BLaER1 (cell line): Measurements from ENCODE around the gene HBE1.
"Not testable (repeated sequence)": the region's sequence is repeated elsewhere in the genome, so short reads cannot be mapped to it uniquely, and the experiment has no call there.

Experiments used
- H3K27ac ChIP-seq: shearing (Covaris generic); formaldehyde crosslinking; 2 replicates; pipeline ENCODE4 v1.8.1; 2022
- H3K27me3 ChIP-seq: shearing (Covaris generic); formaldehyde crosslinking; 2 replicates; pipeline ENCODE4 v1.8.1; 2022
- H3K36me3 ChIP-seq: shearing (Covaris generic); formaldehyde crosslinking; 2 replicates; pipeline ENCODE4 v1.8.1; 2022
- H3K4me1 ChIP-seq: shearing (Covaris generic); formaldehyde crosslinking; 2 replicates; pipeline ENCODE4 v1.8.1; 2022
- H3K4me2 ChIP-seq: shearing (Covaris generic); formaldehyde crosslinking; 2 replicates; pipeline ENCODE4 v1.8.1; 2022
- H3K4me3 ChIP-seq: shearing (Covaris generic); formaldehyde crosslinking; 2 replicates; pipeline ENCODE4 v1.8.1; 2022
- H3K9ac ChIP-seq: shearing (Covaris generic); formaldehyde crosslinking; 2 replicates; pipeline ENCODE4 v1.8.1; 2022
- H3K9me3 ChIP-seq: shearing (Covaris generic); formaldehyde crosslinking; 2 replicates; pipeline ENCODE4 v1.8.1; 2022
- H4K20me1 ChIP-seq: shearing (Covaris generic); formaldehyde crosslinking; 2 replicates; pipeline ENCODE4 v1.8.1; 2022
- Cebpa-rat ChIP-seq: shearing (Covaris generic); IDR thresholded peaks from 2 replicates; pipeline ENCODE4 v1.8.1; 2022

HBE1 gene

DNA sequence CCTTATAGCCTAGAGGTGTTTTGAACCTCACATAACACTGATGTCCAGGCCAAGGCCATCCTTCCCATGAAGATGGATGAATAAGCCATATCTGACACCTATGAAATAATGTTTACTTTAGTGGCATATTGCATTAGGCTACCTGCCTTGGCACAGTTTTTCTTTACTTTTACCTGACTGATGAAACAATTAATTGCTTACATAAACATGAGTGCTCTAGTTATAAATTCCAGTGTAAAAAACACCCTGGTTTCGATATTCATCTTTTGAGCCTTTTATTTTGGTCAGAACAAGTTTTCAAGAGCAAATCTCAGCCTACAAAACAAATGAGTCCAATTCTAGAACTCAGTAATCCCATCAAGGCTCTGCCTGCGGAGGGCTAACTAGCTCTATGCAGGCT lies 7.0 kb upstream of the HBE1 start:
- H3K27ac ChIP-seq = no peak overlapping the region
- no peaks in the 10 kb centered on the region for H3K36me3 ChIP-seq
- no peaks in the 10 kb centered on the region for H3K9me3 ChIP-seq
- no peaks in the 10 kb centered on the region for H4K20me1 ChIP-seq
- no peak overlapping the region for H3K4me2 ChIP-seq
- H3K9ac ChIP-seq = no peak overlapping the region
- no peak for TF ChIP-seq Cebpa-rat
- no peak overlapping the region for H3K4me3 ChIP-seq
- no peaks in the 10 kb centered on the region for H3K27me3 ChIP-seq
- no peaks in the 10 kb centered on the region for H3K4me1 ChIP-seq

DNA sequence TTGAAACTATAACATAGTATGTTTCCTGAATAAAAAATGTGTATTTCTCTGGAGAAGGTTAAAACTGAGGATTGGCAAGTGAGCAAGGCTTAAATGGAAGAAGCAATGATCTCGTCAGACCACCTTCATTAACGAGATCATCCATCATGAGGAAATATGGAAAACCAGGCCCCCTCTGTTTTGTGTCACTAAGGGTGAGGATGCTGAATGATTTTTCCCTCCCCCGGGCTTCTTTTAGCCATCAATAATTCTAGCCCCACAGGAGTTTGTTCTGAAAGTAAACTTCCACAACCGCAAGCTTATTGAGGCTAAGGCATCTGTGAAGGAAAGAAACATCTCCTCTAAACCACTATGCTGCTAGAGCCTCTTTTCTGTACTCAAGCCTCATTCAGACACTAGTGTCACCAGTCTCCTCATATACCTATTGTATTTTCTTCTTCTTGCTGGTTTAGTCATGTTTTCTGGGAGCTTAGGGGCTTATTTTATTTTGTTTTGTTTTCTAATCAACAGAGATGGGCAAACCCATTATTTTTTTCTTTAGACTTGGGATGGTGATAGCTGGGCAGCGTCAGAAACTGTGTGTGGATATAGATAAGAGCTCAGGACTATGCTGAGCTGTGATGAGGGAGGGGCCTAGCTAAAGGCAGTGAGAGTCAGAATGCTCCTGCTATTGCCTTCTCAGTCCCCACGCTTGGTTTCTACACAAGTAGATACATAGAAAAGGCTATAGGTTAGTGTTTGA lies 5.8 kb upstream of the HBE1 start:
- Histone ChIP-seq H3K27ac (no peak overlapping the region), H4K20me1 (no peaks in the 10 kb centered on the region), H3K9me3 (no peaks in the 10 kb centered on the region), H3K4me3 (no peak overlapping the region), H3K4me1 (no peaks in the 10 kb centered on the region), H3K9ac (no peak overlapping the region), H3K27me3 (no peaks in the 10 kb centered on the region), H3K4me2 (no peak overlapping the region), H3K36me3 (no peaks in the 10 kb centered on the region)
- no peak for TF ChIP-seq Cebpa-rat

DNA sequence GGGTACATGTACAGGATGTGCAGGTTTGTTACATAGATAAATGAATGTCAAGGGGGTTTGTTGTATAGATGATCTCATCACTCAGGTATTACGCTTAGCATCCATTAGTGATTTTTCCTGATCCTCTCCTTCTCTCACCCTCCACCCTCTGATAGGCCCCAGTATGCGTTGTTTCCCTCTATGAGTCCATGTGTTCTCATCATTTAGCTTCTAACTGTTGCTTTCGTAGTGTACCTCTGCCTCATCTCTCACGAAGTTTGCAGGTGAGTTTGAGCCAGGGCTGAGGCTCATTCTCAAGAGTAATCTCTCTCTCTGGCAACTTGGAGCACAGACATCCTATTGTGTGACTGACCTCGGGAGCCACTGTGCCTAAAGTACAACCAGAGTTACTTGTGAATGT lies 4.7 kb upstream of the HBE1 start:
- no peak for TF ChIP-seq Cebpa-rat
- Histone ChIP-seq H3K4me3 (no peak overlapping the region), H3K9me3 (no peaks in the 10 kb centered on the region), H3K27me3 (no peaks in the 10 kb centered on the region), H3K4me2 (no peak overlapping the region), H3K9ac (no peak overlapping the region), H4K20me1 (no peaks in the 10 kb centered on the region), H3K4me1 (no peaks in the 10 kb centered on the region), H3K27ac (no peak overlapping the region), H3K36me3 (no peaks in the 10 kb centered on the region)

DNA sequence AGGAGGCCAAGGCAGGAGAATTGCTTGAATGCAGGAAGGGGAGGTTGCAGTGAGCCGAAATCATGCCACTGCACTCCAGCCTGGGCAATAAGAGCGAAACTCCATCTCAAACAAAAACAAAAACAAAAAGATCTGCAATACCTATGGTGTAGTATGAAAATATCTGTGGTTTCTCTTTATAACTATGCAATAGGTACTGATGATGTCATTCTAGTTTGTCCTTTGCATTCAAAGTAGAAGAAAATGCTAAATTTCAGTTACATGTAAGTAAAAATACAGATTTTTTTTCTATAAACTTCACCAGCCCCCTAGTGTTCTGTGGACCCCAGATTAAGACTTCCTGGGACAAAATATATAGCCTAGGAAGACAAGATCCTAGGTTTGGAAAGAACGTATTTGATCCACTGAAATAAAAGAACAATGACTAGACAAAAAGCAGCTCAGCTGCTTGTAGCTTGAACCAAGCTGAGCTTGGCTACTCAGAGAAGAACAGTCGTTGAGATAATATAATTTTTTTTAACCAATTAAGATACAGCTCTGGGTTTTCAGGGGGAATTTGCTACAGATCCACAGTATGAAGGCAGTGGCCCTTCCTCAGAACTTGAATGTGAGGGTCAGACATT lies 2.8 kb upstream of the HBE1 start:
- no peak overlapping the region for H3K27ac ChIP-seq
- H3K4me1 ChIP-seq = no peaks in the 10 kb centered on the region
- no peak overlapping the region for H3K4me2 ChIP-seq
- no peaks in the 10 kb centered on the region for H3K27me3 ChIP-seq
- H3K9ac ChIP-seq = no peak overlapping the region
- no peaks in the 10 kb centered on the region for H4K20me1 ChIP-seq
- no peak for TF ChIP-seq Cebpa-rat
- H3K36me3 ChIP-seq = no peaks in the 10 kb centered on the region
- no peak overlapping the region for H3K4me3 ChIP-seq
- H3K9me3 ChIP-seq = no peaks in the 10 kb centered on the region

DNA sequence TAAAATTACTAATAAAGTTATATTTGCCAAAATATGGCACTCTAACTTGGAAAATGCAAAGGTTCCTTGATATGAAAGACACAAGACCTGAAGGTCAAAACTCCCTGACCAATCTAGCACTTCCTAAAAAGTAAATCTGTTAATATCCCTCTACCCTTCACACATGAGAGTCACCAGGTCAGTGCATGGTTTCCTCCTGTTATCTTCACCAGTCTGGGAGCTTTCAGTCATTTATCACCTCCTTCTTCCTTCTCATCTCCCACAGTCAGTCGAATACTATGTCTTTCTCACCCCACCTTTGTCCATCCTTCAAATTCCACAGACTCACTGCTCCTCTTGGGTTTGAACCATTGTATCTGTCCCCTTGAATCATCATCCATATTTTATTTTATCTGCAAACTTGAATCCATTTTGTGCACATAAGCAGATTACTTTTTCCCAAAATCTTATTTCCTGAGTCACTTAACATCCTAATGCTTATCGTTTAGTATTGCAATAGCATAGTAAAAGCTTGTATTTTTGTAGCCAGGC lies 2.6 kb downstream of the HBE1 start:
- Histone ChIP-seq H3K4me1 (no peaks in the 10 kb centered on the region), H4K20me1 (no peaks in the 10 kb centered on the region), H3K27ac (no peak overlapping the region), H3K9ac (no peak overlapping the region), H3K4me3 (no peak overlapping the region), H3K27me3 (no peaks in the 10 kb centered on the region), H3K9me3 (no peaks in the 10 kb centered on the region), H3K4me2 (no peak overlapping the region), H3K36me3 (no peaks in the 10 kb centered on the region)
- no peak for TF ChIP-seq Cebpa-rat

DNA sequence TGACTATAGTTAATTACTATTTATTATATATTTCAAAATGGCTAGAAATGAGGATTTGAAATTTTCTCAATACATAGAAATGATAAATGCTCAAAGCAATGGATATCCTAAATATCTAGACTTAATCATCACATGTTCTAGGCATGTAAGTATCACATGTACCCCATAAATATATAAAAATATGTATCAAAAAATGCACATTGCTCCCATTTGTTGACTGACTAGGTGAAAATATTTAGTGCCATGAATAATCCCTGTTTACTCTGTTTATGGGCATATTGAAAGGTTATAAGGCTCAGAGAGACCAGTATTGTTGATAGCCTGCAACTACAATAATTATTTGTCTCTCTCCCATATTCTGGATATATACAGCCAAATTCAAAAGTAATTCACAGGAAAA lies 3.1 kb downstream of the HBE1 start:
- Histone ChIP-seq H3K9me3 (no peaks in the 10 kb centered on the region), H3K36me3 (no peaks in the 10 kb centered on the region), H3K27ac (no peak overlapping the region), H3K4me3 (no peak overlapping the region), H3K27me3 (no peaks in the 10 kb centered on the region), H4K20me1 (no peaks in the 10 kb centered on the region), H3K4me2 (no peak overlapping the region), H3K4me1 (no peaks in the 10 kb centered on the region), H3K9ac (no peak overlapping the region)
- TF ChIP-seq Cebpa-rat = no peak

DNA sequence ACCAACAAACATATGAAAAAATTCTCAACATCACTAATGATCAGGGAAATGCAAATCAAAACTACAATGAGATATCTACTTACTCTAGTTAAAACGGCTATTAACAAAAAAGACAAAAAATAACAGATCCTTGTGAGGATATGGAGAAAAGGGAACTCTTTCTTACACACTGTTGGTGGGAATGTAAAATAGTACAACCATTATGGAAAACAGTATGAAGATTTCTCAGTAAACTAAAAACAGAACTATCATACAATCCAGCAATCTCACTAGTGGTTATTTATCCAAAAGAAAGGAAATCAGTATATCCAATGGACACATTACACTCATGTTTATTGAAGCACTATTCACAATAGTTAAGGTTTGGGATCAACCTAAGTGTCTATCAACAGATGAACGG lies 3.9 kb downstream of the HBE1 start:
- no peaks in the 10 kb centered on the region for H3K36me3 ChIP-seq
- no peaks in the 10 kb centered on the region for H4K20me1 ChIP-seq
- H3K27ac ChIP-seq = no peak overlapping the region
- no peaks in the 10 kb centered on the region for H3K27me3 ChIP-seq
- no peaks in the 10 kb centered on the region for H3K4me1 ChIP-seq
- no peak overlapping the region for H3K9ac ChIP-seq
- no peaks in the 10 kb centered on the region for H3K9me3 ChIP-seq
- no peak overlapping the region for H3K4me3 ChIP-seq
- no peak for TF ChIP-seq Cebpa-rat
- no peak overlapping the region for H3K4me2 ChIP-seq

DNA sequence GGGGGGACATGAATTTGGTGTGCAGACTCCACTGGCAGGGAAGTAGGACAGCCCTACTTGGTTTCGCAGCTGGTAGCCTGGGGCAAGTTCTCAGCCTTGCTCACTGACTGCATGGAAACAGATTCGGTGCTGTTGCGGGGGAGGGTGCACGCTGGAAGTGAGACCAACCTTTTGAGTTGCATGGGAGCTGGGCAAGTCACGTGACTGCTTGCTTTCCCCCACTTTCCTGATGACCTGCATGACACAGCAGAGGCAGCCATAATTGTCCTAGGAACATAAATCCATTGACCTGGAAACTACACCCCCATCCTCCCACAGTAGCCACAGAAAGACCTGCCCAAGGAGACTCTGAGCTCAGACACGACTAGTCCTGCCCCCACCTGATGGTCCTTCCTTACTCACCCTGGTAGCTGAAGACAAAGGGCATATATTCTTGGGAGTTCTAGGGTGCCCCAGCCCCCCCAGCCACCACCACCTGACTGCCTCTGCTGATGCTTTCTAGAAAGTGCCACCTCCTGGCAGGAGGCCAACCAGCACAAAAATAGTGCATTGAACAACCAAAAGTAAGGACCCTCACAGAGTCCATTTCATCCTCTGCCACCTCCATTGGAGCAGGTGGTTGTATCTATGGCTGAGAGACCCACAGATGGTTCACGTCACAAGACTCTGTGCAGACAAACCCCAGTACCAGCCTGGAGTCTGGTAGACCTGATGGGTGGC lies 11.0 kb downstream of the HBE1 start:
- Histone ChIP-seq H3K9ac (no peak overlapping the region), H3K27me3 (no peaks in the 10 kb centered on the region), H3K4me1 (no peaks in the 10 kb centered on the region), H3K27ac (no peak overlapping the region), H3K9me3 (no peaks in the 10 kb centered on the region), H4K20me1 (no peaks in the 10 kb centered on the region), H3K4me2 (no peak overlapping the region), H3K4me3 (no peak overlapping the region), H3K36me3 (no peaks in the 10 kb centered on the region)
- no peak for TF ChIP-seq Cebpa-rat

DNA sequence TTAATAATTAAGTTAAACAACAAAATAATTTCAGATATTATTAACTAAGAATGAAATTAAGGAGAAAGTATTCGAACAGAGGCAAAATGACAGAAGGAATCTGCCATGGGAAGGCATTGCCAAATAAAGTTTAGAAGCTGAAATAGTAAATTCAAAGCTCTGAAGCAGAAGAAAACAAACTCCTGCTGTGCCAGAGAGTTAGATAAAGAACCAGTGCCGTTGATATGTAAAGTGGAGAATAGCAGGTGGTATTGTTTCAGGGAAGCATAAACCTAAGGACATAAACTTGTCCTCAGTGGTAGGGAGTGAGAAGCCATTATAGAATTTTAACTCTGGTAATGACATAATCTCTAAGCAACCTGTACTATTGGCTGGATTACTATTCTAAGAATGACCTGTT lies 12.4 kb downstream of the HBE1 start:
- Histone ChIP-seq H3K9ac (no peak overlapping the region), H3K27me3 (no peaks in the 10 kb centered on the region), H3K36me3 (no peaks in the 10 kb centered on the region), H3K4me2 (no peak overlapping the region), H3K4me3 (no peak overlapping the region), H3K9me3 (no peaks in the 10 kb centered on the region), H4K20me1 (no peaks in the 10 kb centered on the region), H3K27ac (no peak overlapping the region), H3K4me1 (no peaks in the 10 kb centered on the region)
- no peak for TF ChIP-seq Cebpa-rat

DNA sequence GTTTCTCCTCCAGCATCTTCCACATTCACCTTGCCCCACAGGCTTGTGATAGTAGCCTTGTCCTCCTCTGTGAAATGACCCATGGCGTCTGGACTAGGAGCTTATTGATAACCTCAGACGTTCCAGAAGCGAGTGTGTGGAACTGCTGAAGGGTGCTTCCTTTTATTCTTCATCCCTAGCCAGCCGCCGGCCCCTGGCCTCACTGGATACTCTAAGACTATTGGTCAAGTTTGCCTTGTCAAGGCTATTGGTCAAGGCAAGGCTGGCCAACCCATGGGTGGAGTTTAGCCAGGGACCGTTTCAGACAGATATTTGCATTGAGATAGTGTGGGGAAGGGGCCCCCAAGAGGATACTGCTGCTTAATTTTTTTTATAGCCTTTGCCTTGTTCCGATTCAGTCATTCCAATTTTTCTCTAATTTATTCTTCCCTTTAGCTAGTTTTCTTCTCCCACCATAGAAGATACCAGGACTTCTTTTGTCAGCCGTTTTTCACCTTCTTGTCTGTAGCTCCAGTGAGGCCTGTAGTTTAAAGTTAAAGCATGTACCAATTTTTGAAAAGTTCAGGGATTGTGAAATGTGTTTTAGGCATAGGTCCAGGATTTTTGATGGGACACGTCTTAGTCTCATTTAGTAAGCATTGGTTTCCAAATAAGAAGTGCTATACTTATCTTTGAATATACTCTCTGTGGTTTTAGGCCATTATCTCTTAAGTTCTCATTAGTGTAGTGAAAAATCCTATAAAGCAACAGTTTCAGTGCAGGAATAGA lies 14.9 kb downstream of the HBE1 start, which contains the start of gene HBG2:
Gene HBG2, minus strand, starts transcription at position 136 of the 768 bp plus-strand sequence. Its CDS starts 53 bp downstream, at position 83.
- H3K4me1 ChIP-seq, H3K27ac ChIP-seq, H3K9ac ChIP-seq, H3K36me3 ChIP-seq, H3K27me3 ChIP-seq, H3K9me3 ChIP-seq, H4K20me1 ChIP-seq, H3K4me2 ChIP-seq, H3K4me3 ChIP-seq: not testable (repeated sequence)

DNA sequence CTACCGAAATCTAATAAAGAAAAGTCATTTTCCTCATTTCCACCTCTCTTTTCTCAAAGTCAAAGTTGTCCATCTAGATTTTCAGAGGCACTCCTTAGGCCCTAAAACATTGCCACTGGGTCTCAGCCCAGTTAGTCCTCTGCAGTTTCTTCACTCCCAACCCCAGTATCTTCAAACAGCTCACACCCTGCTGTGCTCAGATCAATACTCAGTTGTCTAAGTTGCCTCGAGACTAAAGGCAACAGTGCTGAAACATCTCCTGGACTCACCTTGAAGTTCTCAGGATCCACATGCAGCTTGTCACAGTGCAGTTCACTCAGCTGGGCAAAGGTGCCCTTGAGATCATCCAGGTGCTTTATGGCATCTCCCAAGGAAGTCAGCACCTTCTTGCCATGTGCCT lies 15.7 kb downstream of the HBE1 start:
- not testable (repeated sequence) for H3K27me3 ChIP-seq, H3K9ac ChIP-seq

DNA sequence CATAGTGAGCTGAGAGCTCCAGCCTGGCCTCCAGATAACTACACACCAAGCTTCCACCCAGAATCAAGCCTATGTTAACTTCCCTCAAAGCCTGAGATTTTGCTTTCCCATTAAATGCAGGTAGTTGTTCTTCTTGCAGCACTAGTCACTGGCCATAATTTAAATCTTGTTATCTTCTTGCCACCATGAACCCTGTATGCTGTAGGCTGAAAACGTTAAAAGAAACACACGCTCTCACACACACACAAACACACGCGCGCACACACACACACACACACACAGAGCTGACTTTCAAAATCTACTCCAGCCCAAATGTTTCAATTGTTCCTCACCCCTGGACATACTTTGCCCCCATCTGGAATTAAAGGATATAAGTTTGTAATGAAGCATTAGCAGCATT lies 16.3 kb downstream of the HBE1 start:
- not testable (repeated sequence) for H3K9ac ChIP-seq, H3K9me3 ChIP-seq, H3K27ac ChIP-seq, H4K20me1 ChIP-seq, H3K4me3 ChIP-seq, H3K4me2 ChIP-seq, H3K4me1 ChIP-seq, H3K27me3 ChIP-seq, H3K36me3 ChIP-seq

More for the DNA sequence above, 15.7 kb downstream of the HBE1 start:
- H3K36me3 ChIP-seq, H3K4me2 ChIP-seq, H3K4me3 ChIP-seq, H3K4me1 ChIP-seq, H4K20me1 ChIP-seq, H3K27ac ChIP-seq, H3K9me3 ChIP-seq: not testable (repeated sequence)
